HG03025 (cell line): ENCODE data around the gene DTX3L.

Experiments used
- ATAC-seq: cut with Tn5 transposase; IDR thresholded peaks from one replicate; pipeline ENCODE4 v1.9.1; 2021; ENCODE audit warnings: mild to moderate bottlenecking, moderate library complexity; ENCODE audit not compliant: unreplicated experiment, low FRiP score

Gene DTX3L

GRCh38 chr3:122564155-122564912, at the start of gene DTX3L, which contains the start of gene PARP9:
TSS of gene DTX3L (plus strand) at chr3:122564338. CDS start at chr3:122564427, 89 bp downstream.
TSS of gene PARP9 (minus strand) at chr3:122564300. CDS start at chr3:122559620, 4,680 bp downstream.
- ATAC-seq = peak; percentile 59

- ATAC-seq = no peak
These were observed 49.1 kb upstream of the DTX3L start for GRCh38 chr3:122515020-122515468.

GRCh38 chr3:122515870-122516269, 48.3 kb upstream of the DTX3L start:
- no peak for ATAC-seq

- no peak for ATAC-seq
These were observed 47.2 kb upstream of the DTX3L start for GRCh38 chr3:122516846-122517360.

GRCh38 chr3:122519693-122520092, 44.4 kb upstream of the DTX3L start:
- ATAC-seq = no peak

- no peak for ATAC-seq
These were observed 43.3 kb upstream of the DTX3L start for GRCh38 chr3:122520861-122521260.

- no peak for ATAC-seq
These were observed 40.8 kb upstream of the DTX3L start for GRCh38 chr3:122523317-122523716.

GRCh38 chr3:122530164-122530563, 34.0 kb upstream of the DTX3L start:
- ATAC-seq = no peak

- ATAC-seq = no peak
These were observed 30.7 kb upstream of the DTX3L start for GRCh38 chr3:122533480-122533879.

- peak; percentile 87 for ATAC-seq
These were observed 30.2 kb upstream of the DTX3L start for GRCh38 chr3:122533931-122534334.

- ATAC-seq = no peak
These were observed 28.0 kb upstream of the DTX3L start for GRCh38 chr3:122535964-122536631.

- ATAC-seq = no peak
These were observed 27.5 kb upstream of the DTX3L start for GRCh38 chr3:122536632-122537001.

- no peak for ATAC-seq
These were observed 25.1 kb upstream of the DTX3L start for GRCh38 chr3:122538956-122539490.

- ATAC-seq = no peak
These were observed 18.0 kb upstream of the DTX3L start for GRCh38 chr3:122546151-122546550.

- no peak for ATAC-seq
These were observed 16.1 kb upstream of the DTX3L start for GRCh38 chr3:122548076-122548475.

GRCh38 chr3:122548619-122549018, 15.5 kb upstream of the DTX3L start:
- ATAC-seq = no peak

- no peak for ATAC-seq
These were observed 11.0 kb upstream of the DTX3L start for GRCh38 chr3:122553171-122553570.

GRCh38 chr3:122555275-122556071, 8.7 kb upstream of the DTX3L start:
- ATAC-seq = no peak

- no peak for ATAC-seq
These were observed 6.8 kb upstream of the DTX3L start for GRCh38 chr3:122557356-122557755.

- ATAC-seq = no peak
These were observed 5.5 kb upstream of the DTX3L start for GRCh38 chr3:122558605-122559004.

GRCh38 chr3:122559906-122560305, 4.2 kb upstream of the DTX3L start:
- ATAC-seq = no peak
